Activated CD4-positive, alpha-beta memory T cell treated with anti-CD3 and anti-CD28 coated beads for 36 hours (primary cell): ENCODE measurements around the gene LCP2. TPM values are rescaled to one million over a fixed set of nuclear protein-coding genes. Genes with fewer than 3 reads are reported as not detected.
A peak's percentile ranks its signal among the peaks of the same experiment; 100 is the strongest.
"Not testable (repeated sequence)": the region's sequence is repeated elsewhere in the genome, so short reads cannot be mapped to it uniquely, and the experiment has no call there.

Experiments used
- CTCF ChIA-PET: fragments of 350-600 bp; sonication (Branson Sonifier 250); formaldehyde crosslinking; loops from one replicate; lab custom pipeline; 2021; ENCODE audit warnings: antibody characterized with exemption, inconsistent platforms; lab: Charles Lee
- POLR2A ChIA-PET: fragments of 350-600 bp; sonication (Branson Sonifier 250); formaldehyde crosslinking; loops from one replicate; lab custom pipeline; 2021; ENCODE audit warnings: antibody characterized with exemption; lab: Charles Lee
- DNase-seq: peaks from one replicate; pipeline ENCODE4 v3.0.0-alpha.2; 2020
- H3K27ac Mint-ChIP-seq: one replicate; pipeline ENCODE4 v1.8.0; 2021; ENCODE audit warnings: mixed read lengths
- H3K27me3 Mint-ChIP-seq: one replicate; pipeline ENCODE4 v1.8.0; 2021; ENCODE audit warnings: mixed read lengths
- H3K36me3 Mint-ChIP-seq: one replicate; pipeline ENCODE4 v1.8.0; 2021; ENCODE audit warnings: mixed read lengths
- H3K4me1 Mint-ChIP-seq: one replicate; pipeline ENCODE4 v1.8.0; 2021; ENCODE audit warnings: low read depth, mixed read lengths
- H3K4me3 Mint-ChIP-seq: one replicate; pipeline ENCODE4 v1.8.0; 2021; ENCODE audit warnings: mild to moderate bottlenecking, mixed read lengths
- H3K9me3 Mint-ChIP-seq: one replicate; pipeline ENCODE4 v1.8.0; 2021; ENCODE audit warnings: mixed read lengths
- intact Hi-C: fragments of 100-400 bp; cut with micrococcal nuclease; formaldehyde crosslinking; loops from one replicate; pipeline ENCODE4 v1.15.1; 2023
- total RNA-seq, 2 experiments: library from RNA; stranded (reverse); gene quantifications; one replicate each; pipeline ENCODE4 v1.2.3, GENCODE V29; 2021

LCP2 gene
- total RNA-seq, 2 experiments from 2014 or later, result 212 to 213 TPM

DNA sequence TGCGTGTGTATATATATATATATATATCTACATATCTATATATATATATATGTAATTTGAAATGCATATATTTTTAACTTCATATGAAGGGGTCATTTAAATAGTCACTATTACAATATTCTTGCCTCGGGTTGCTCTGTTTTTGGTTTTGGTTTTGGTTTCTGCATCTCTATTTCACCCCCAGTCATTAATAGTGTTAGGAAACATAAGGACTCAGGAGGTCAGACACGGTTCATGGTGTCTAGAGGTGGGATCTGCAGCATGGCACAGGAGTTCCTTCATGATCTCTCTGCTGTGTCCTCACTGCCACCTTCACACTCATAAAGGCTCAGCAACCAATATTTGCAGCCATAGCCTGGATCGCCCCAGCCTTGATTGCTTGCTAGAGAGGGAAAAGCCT, 48.2 kb downstream of the LCP2 start:
- Mint-ChIP-seq H3K9me3 (peaks cover 4% of the 10 kb centered on the region), H3K4me3 (no peak overlapping the region), H3K27ac (peak overlapping the region; percentile 30), H3K36me3 (peaks cover 87% of the 10 kb centered on the region), H3K4me1 (peaks cover 46% of the 10 kb centered on the region), H3K27me3 (no peaks in the 10 kb centered on the region)
- intact Hi-C loops, result no loop called here
- CTCF ChIA-PET, result interaction anchor here (0.8 to 1.6 kb wide), 3 partner anchors 23 to 90 kb away, joined by 3 to 4 read pairs (median 4); no protein-coding TSS in a partner anchor
- POLR2A ChIA-PET, result no interaction called here
- no peak for DNase-seq

DNA sequence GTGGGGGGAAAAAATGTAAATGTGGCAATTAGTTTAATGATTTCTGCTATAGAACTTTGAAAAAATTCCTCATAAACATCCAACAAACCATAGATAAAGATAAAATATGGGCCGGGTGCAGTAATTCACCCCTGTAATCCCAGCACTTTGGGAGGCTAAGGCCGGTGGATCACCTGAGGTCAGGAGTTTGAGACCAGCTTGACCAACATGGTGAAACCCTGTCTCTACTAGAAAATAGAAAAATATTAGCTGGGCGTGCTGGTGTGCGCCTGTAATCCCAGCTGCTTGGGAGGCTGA, 48.7 kb downstream of the LCP2 start:
- POLR2A ChIA-PET, CTCF ChIA-PET, H3K9me3 Mint-ChIP-seq, H3K27me3 Mint-ChIP-seq, intact Hi-C loops, H3K27ac Mint-ChIP-seq, H3K4me3 Mint-ChIP-seq, DNase-seq: not testable (repeated sequence)
- H3K4me1 Mint-ChIP-seq, result peaks cover 42% of the 10 kb centered on the region
- peaks cover 82% of the 10 kb centered on the region for H3K36me3 Mint-ChIP-seq

DNA sequence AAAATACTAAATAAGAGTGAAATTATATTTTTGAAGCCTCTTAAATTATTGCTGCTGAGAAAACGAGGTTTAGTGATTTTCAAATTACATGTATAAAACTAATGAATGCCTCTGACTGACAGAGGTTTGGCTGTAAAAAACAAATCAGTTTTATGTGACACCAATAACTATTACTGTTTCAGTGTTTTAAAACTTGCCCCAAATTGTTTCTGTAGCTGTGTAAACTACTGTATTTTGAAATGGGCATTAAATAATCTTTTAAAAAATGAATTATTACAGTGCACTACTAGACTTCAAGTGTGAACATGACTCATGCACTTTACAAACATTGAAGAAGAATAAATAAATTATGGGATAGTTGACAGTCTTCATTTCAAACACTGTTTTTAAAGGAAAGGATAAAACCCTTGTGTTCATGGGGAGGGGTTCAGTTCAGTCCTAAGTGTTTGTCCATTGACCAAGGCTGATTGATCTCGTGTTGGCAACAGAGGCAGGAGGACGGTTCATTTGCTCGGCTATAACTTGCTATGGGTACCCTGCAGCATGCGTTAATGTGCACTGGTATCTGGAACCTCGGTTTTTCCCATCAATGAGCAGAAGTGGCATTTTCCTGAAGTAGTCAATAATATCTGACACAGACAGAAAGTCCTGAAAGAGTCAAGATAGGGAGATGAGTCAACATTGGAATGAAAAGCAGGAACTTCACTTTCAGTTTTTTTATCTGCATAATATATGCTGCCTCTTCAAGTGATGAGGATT, 49.2 kb downstream of the LCP2 start:
- intact Hi-C loops, result no loop called here
- ChIA-PET POLR2A (no interaction called here), CTCF (interaction anchor here (2.5 kb wide), 1 partner anchor 91 kb away, joined by 17 read pairs; no protein-coding TSS in a partner anchor)
- Mint-ChIP-seq H3K4me1 (peaks cover 36% of the 10 kb centered on the region), H3K27ac (peak overlapping the region; percentile 25), H3K9me3 (peaks cover 4% of the 10 kb centered on the region), H3K36me3 (peaks cover 77% of the 10 kb centered on the region), H3K4me3 (no peak overlapping the region), H3K27me3 (no peaks in the 10 kb centered on the region)
- DNase-seq, result no peak

GRCh38 chr5:170247363-170247762, 50.2 kb downstream of the LCP2 start:
- Mint-ChIP-seq H3K27me3 (no peaks in the 10 kb centered on the region), H3K27ac (peak overlapping the region; percentile 18), H3K9me3 (peaks cover 4% of the 10 kb centered on the region), H3K4me1 (peaks cover 27% of the 10 kb centered on the region), H3K36me3 (peaks cover 69% of the 10 kb centered on the region), H3K4me3 (no peak overlapping the region)
- ChIA-PET POLR2A (no interaction called here), CTCF (interaction anchor here (0.6 to 2.5 kb wide), 4 partner anchors 14 to 92 kb away, joined by 3 to 17 read pairs (median 6); no protein-coding TSS in a partner anchor)
- intact Hi-C loops, result no loop called here
- no peak for DNase-seq

DNA sequence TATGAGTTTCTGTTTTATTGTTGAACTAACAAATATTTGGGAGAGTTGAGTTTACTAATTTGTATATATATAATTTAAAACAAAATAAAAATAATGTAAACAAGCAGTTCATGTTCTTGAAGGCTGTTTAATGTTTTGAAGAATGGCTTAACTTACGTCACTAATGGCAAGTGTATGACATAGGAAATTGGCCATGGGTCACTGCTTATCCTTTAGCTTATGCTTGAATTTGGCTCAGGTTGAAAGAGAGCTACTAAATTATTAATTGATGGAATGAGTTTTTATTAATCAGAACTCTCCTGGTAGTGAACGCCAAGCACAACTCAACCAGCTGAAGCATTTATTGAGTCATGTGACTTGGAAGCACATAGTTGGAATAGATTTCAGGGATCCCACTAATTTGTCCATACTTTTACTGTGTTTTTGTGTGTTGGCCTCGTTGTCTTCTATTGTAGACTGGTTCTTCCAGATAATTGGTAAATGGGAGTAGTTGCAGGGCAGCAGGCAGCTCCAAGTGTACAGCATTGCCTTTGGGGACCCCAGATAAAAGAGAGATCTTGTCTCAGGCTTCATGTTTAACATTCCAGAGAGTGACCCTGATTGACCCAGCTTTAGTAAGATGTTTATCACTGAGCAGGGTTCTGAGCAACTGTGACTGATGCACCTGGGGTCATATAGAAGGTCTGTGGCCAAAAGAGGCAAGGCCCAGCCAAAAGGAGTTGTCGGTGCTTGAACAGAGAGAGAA, 51.3 kb downstream of the LCP2 start:
- H3K36me3 Mint-ChIP-seq, result peaks cover 58% of the 10 kb centered on the region
- CTCF ChIA-PET, result interaction anchor here (0.6 to 2.5 kb wide), 5 partner anchors 15 to 93 kb away, joined by 3 to 17 read pairs (median 5); no protein-coding TSS in a partner anchor
- POLR2A ChIA-PET, result interaction anchor here (1.4 kb wide), 1 partner anchor 85 kb away, joined by 3 read pairs; no protein-coding TSS in a partner anchor
- intact Hi-C loops, result no loop called here
- H3K4me1 Mint-ChIP-seq, result peaks cover 20% of the 10 kb centered on the region
- H3K9me3 Mint-ChIP-seq, result peaks cover 4% of the 10 kb centered on the region
- H3K4me3 Mint-ChIP-seq, result no peak overlapping the region
- DNase-seq, result no peak
- peak overlapping the region; percentile 28 for H3K27ac Mint-ChIP-seq
- no peaks in the 10 kb centered on the region for H3K27me3 Mint-ChIP-seq

GRCh38 chr5:170245436-170245835, 52.1 kb downstream of the LCP2 start:
- H3K27ac Mint-ChIP-seq, intact Hi-C loops, H3K4me3 Mint-ChIP-seq, H3K9me3 Mint-ChIP-seq, DNase-seq, H3K27me3 Mint-ChIP-seq: not testable (repeated sequence)
- H3K4me1 Mint-ChIP-seq, result peaks cover 20% of the 10 kb centered on the region
- ChIA-PET POLR2A (interaction anchor here (1.4 kb wide), 1 partner anchor 86 kb away, joined by 3 read pairs; no protein-coding TSS in a partner anchor), CTCF (interaction anchor here (0.9 kb wide), 1 partner anchor 11 kb away, joined by 3 read pairs; no protein-coding TSS in a partner anchor)
- peaks cover 50% of the 10 kb centered on the region for H3K36me3 Mint-ChIP-seq

GRCh38 chr5:170238456-170239196, 59.0 kb downstream of the LCP2 start:
- CTCF ChIA-PET, result interaction anchor here (0.8 to 5.5 kb wide), 5 partner anchors 12 to 196 kb away, joined by 3 to 31 read pairs (median 7); no protein-coding TSS in a partner anchor
- H3K27me3 Mint-ChIP-seq, result no peaks in the 10 kb centered on the region
- H3K27ac Mint-ChIP-seq, result no peak overlapping the region
- H3K4me1 Mint-ChIP-seq, result peaks cover 7% of the 10 kb centered on the region
- H3K4me3 Mint-ChIP-seq, result no peak overlapping the region
- H3K36me3 Mint-ChIP-seq, result peaks cover 1% of the 10 kb centered on the region
- POLR2A ChIA-PET, result interaction anchor here (1.0 kb wide), 1 partner anchor 30 kb away, joined by 3 read pairs; no protein-coding TSS in a partner anchor
- intact Hi-C loops, result no loop called here
- no peaks in the 10 kb centered on the region for H3K9me3 Mint-ChIP-seq
- DNase-seq, result no peak

DNA sequence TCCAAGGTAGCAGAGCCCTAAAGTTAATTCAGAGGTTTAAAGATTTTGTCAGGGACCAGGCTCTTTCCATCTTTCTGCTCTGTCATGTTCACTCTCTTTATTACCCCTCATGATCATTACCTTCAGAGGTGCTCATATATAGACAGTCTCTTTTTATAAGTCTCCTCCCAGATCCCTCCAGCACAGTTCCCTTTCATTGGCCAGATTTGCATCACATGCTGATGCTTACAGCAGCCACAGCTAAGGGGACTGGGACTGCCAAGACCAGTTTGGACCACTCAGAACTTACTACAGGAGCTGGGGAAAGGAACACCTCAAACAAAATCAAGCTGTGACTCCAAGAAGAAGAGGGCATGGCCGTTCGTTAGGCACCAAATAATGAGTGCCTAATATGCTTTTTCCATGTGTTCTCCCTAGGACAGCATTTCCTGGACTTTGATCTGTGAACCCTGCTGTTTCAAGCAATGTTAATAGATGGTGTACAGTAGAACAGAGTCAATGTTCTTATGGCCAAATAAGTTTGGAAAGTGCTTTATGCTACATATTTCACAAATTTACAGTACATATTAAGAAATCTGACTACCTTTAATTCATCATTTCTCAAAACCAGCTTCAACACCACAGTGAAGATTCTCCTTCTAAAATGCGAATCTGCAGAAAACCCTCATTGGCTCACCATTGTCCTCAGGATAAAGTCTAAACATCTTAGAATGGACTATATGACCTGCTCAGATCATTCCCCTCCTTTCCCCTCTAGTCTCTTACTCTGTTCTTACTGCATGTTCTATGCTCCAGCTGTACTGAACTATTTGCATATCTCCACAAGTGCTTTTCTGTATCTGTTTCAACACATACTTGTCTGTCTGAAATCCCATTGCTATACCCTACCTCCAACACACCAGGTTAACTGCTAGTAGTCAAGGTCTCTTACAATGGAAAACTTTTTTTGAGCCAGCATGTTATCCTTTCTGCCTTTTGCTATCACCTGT, 61.4 kb downstream of the LCP2 start:
- H3K9me3 Mint-ChIP-seq, result no peaks in the 10 kb centered on the region
- no peak for DNase-seq
- intact Hi-C loops, result no loop called here
- H3K27me3 Mint-ChIP-seq, result no peaks in the 10 kb centered on the region
- no peak overlapping the region for H3K4me3 Mint-ChIP-seq
- CTCF ChIA-PET, result interaction anchor here (1.0 to 5.5 kb wide), 4 partner anchors 9 to 103 kb away, joined by 4 to 31 read pairs (median 18); no protein-coding TSS in a partner anchor
- POLR2A ChIA-PET, result interaction anchor here (1.2 kb wide), 1 partner anchor 98 kb away, joined by 3 read pairs; no protein-coding TSS in a partner anchor
- H3K4me1 Mint-ChIP-seq, result peaks cover 7% of the 10 kb centered on the region
- peaks cover 1% of the 10 kb centered on the region for H3K36me3 Mint-ChIP-seq
- no peak overlapping the region for H3K27ac Mint-ChIP-seq

DNA sequence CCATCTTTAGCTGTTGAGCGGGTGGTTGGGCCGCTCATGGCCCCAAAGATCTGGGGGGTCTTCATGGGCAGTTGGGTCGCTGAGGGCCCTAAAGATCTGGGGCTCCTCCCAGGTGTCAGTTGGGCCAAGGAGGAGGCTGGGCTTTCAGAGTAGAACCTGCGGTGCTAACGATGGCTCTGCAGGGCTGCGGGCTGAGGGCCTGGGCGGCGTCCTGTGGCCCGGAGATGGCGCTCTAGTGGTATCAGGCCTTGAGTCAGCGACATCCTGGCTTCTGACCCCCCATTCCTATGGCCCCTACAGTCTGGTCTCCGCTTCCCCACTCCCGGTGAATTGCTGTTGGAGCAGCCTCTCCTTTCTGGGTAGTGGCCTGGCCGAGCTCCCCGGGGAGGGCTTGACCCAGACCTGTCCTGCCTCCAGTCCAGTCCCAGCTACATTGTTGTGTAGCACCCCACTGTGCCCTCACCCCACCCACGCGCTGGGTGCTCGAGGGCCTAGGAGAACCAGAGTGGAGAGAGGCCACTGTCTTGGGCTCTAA, 64.2 kb downstream of the LCP2 start:
- Mint-ChIP-seq H3K4me3 (no peak overlapping the region), H3K4me1 (peaks cover 3% of the 10 kb centered on the region), H3K27ac (no peak overlapping the region), H3K27me3 (no peaks in the 10 kb centered on the region), H3K9me3 (no peaks in the 10 kb centered on the region), H3K36me3 (peaks cover 1% of the 10 kb centered on the region)
- no peak for DNase-seq
- ChIA-PET POLR2A (no interaction called here), CTCF (interaction anchor here (0.9 kb wide), 2 partner anchors 105 to 188 kb away, joined by 3 read pairs; no protein-coding TSS in a partner anchor)
- intact Hi-C loops, result no loop called here

DNA sequence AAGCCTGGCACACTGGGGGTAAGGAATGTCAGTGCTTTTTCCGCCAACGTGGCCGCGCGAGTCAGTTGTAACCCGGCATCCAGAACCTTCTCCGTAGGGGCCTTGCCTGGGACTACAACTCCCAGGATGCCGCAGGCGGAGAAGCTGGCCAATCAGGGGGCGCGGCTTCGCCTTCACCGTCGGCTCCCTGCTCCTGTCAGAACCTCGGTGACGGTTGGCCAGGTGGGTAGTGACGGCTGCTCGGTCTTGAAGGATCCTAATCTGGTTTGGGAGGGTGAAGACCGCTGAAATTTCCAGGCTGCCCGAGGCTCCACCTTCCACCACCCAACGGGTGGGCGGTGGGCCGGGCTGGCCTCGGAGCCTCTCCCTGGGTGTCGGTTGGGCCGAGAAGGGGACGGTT, 64.8 kb downstream of the LCP2 start, which contains the start of gene C5orf58:
Gene C5orf58, plus strand, starts transcription at position 200 of the 400 bp plus-strand sequence. CDS start 1,992 bp downstream, outside the sequence.
- Mint-ChIP-seq H3K4me1 (no peaks in the 10 kb centered on the region), H3K4me3 (no peak within 1 kb of the TSS), H3K27ac (no peak within 1 kb of the TSS), H3K36me3 (peaks cover 1% of the 10 kb centered on the region), H3K9me3 (no peaks in the 10 kb centered on the region), H3K27me3 (no peaks in the 10 kb centered on the region)
- no peak for DNase-seq
- ChIA-PET POLR2A (no interaction called here), CTCF (interaction anchor here (1.4 to 1.7 kb wide), 2 partner anchors 41 to 106 kb away, joined by 4 to 11 read pairs; no protein-coding TSS in a partner anchor)
- intact Hi-C loops, result no loop called here
